Cardiac septum (tissue), 1 donor: Measurements from ENCODE around the gene TGFBR1. TPM values are rescaled to one million over a fixed set of nuclear protein-coding genes. Genes with fewer than 3 reads are reported as not detected.

Source experiments
- DNase-seq: peaks from one replicate; pipeline ENCODE4 v3.0.0-alpha.2; 2020; ENCODE audit warnings: low spot score
- intact Hi-C: fragments of 100-400 bp; cut with DNase I; formaldehyde crosslinking; loops from one replicate; pipeline ENCODE4 v1.14.0; 2022
- total RNA-seq: library from RNA; stranded (reverse); fragmentation: NEBNext Ultra II Directional; extraction: Animal tissue kit (Norgen Biotek cat#: 25700); gene quantifications from one replicate; pipeline ENCODE4 v1.2.1, GENCODE V29; 2021
- donor health status: DM: no; HTN: no; CAD: no.

Gene TGFBR1
- total RNA-seq, 1 donor from 2014 or later, result 21.8 TPM

- DNase-seq, result no peak
- intact Hi-C loops, result no loop called here
These were observed 92.3 kb downstream of the TGFBR1 start for GRCh38 chr9:99197124-99197630.

- intact Hi-C loops, result no loop called here
- DNase-seq, result no peak
These were observed 93.1 kb downstream of the TGFBR1 start for GRCh38 chr9:99197987-99198386.

- DNase-seq, result no peak
- intact Hi-C loops, result no loop called here
These were observed 95.1 kb downstream of the TGFBR1 start for GRCh38 chr9:99199938-99200539.

GRCh38 chr9:99201603-99202002 lies 96.7 kb downstream of the TGFBR1 start:
- intact Hi-C loops, result no loop called here
- no peak for DNase-seq

Other genes with a start within 250 kb of the TGFBR1 start
- gene COL15A1, start 161.2 kb upstream of the TGFBR1 start, total RNA-seq, result 49.4 TPM
- gene ALG2, start 116.8 kb downstream of the TGFBR1 start, total RNA-seq, result 16.0 TPM
- gene SEC61B, start 117.2 kb downstream of the TGFBR1 start, total RNA-seq, result 47.9 TPM